A673 (cell line): ENCODE results near the gene CHST15. TPM values are rescaled to one million over a fixed set of nuclear protein-coding genes. Genes with fewer than 3 reads are reported as not detected.

Source experiments
- BruUV-seq: library from RNA; stranded (reverse); fragments of 400-500 nt; replicated peaks from 2 replicates; lab custom pipeline; 2021; lab: Mats Ljungman, UMichigan
- CTCF ChIA-PET: fragments of 300-600 bp; sonication (Branson Sonifier 250); formaldehyde crosslinking; loops from one replicate; lab custom pipeline; 2022; ENCODE audit warnings: antibody characterized with exemption; lab: Charles Lee
- POLR2A ChIA-PET: fragments of 300-600 bp; sonication (Branson Sonifier 250); formaldehyde crosslinking; loops from one replicate; lab custom pipeline; 2022; ENCODE audit warnings: antibody characterized with exemption; ENCODE audit not compliant: low non-redundant PET; lab: Charles Lee
- DNase-seq: peaks from one replicate; pipeline ENCODE4 v3.0.0-alpha.2; 2015; ENCODE audit warnings: low spot score
- H3K27ac ChIP-seq: fragments of 200-600 bp; sonication (generic); 2 replicates; pipeline ENCODE4 v1.5.1; 2016; ENCODE audit warnings: mixed run types, low read depth, mild to moderate bottlenecking, mixed read lengths, antibody characterized with exemption, low read length; ENCODE audit not compliant: poor library complexity, severe bottlenecking
- H3K27me3 ChIP-seq: fragments of 200-600 bp; sonication (generic); replicated peaks from 2 replicates; pipeline ENCODE4 v1.6.1; 2017; ENCODE audit warnings: mixed run types, low read depth, mild to moderate bottlenecking, mixed read lengths, antibody characterized with exemption, low read length; ENCODE audit not compliant: insufficient read depth, poor library complexity
- H3K36me3 ChIP-seq: fragments of 200-600 bp; sonication (generic); 2 replicates; pipeline ENCODE4 v1.6.1; 2016; ENCODE audit warnings: mixed run types, mild to moderate bottlenecking, mixed read lengths, antibody characterized with exemption, low read length; ENCODE audit not compliant: insufficient read depth, poor library complexity, severe bottlenecking
- H3K4me1 ChIP-seq: fragments of 200-600 bp; sonication (generic); 2 replicates; pipeline ENCODE4 v1.6.1; 2017; ENCODE audit warnings: mixed run types, mild to moderate bottlenecking, mixed read lengths, antibody characterized with exemption, low read length; ENCODE audit not compliant: insufficient read depth, poor library complexity, severe bottlenecking
- H3K4me3 ChIP-seq: fragments of 200-600 bp; sonication (generic); 2 replicates; pipeline ENCODE4 v1.5.1; 2016; ENCODE audit warnings: low read depth, mixed run types, mild to moderate bottlenecking, mixed read lengths, low read length; ENCODE audit not compliant: poor library complexity, severe bottlenecking
- H3K9me3 ChIP-seq: fragments of 200-600 bp; sonication (generic); 2 replicates; pipeline ENCODE4 v1.6.1; 2016; ENCODE audit warnings: mixed run types, low read depth, mild to moderate bottlenecking, mixed read lengths, antibody characterized with exemption, low read length; ENCODE audit not compliant: poor library complexity, severe bottlenecking
- EZH2 ChIP-seq: fragments of 200-600 bp; sonication (generic); IDR thresholded peaks from 2 replicates; pipeline ENCODE4 v1.6.1; 2017; ENCODE audit warnings: borderline replicate concordance, low read depth, mild to moderate bottlenecking, mixed read lengths, antibody characterized with exemption, low read length; ENCODE audit not compliant: poor library complexity, severe bottlenecking
- intact Hi-C: fragments of 100-400 bp; cut with micrococcal nuclease; formaldehyde crosslinking; loops from one replicate; pipeline ENCODE4 v1.10.0; 2022; ENCODE audit not compliant: unreplicated experiment
- total RNA-seq: library from RNA; stranded (reverse); gene quantifications from 2 replicates; pipeline ENCODE4 v1.2.3, GENCODE V29; 2021
- TF ChIP-seq, protein P1 (sequence below): fragments of 300-800, 200-600 bp; sonication (generic); conservative IDR thresholded peaks from 2 replicates; pipeline ENCODE4 v1.5.1; 2017; ENCODE audit warnings: low read depth, mild to moderate bottlenecking, antibody characterized with exemption, low read length, moderate library complexity, mixed read lengths

Gene CHST15
- total RNA-seq, 1 experiment from 2014 or later: 1.7 TPM

GRCh38 chr10:124047427-124048152 is 45.8 kb downstream of the CHST15 start:
- no TSS peak for BruUV-seq

GRCh38 chr10:124045801-124046355 is 47.5 kb downstream of the CHST15 start:
- TF ChIP-seq, protein P1, sequence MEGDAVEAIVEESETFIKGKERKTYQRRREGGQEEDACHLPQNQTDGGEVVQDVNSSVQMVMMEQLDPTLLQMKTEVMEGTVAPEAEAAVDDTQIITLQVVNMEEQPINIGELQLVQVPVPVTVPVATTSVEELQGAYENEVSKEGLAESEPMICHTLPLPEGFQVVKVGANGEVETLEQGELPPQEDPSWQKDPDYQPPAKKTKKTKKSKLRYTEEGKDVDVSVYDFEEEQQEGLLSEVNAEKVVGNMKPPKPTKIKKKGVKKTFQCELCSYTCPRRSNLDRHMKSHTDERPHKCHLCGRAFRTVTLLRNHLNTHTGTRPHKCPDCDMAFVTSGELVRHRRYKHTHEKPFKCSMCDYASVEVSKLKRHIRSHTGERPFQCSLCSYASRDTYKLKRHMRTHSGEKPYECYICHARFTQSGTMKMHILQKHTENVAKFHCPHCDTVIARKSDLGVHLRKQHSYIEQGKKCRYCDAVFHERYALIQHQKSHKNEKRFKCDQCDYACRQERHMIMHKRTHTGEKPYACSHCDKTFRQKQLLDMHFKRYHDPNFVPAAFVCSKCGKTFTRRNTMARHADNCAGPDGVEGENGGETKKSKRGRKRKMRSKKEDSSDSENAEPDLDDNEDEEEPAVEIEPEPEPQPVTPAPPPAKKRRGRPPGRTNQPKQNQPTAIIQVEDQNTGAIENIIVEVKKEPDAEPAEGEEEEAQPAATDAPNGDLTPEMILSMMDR: no peak
- Histone ChIP-seq H3K4me1 (no peaks in the 10 kb centered on the region), H3K36me3 (no peaks in the 10 kb centered on the region), H3K4me3 (no peak overlapping the region), H3K27me3 (no peaks in the 10 kb centered on the region), H3K9me3 (no peaks in the 10 kb centered on the region), H3K27ac (no peak overlapping the region)
- intact Hi-C loops: no loop called here
- ChIA-PET POLR2A (no interaction called here), CTCF (no interaction called here)
- BruUV-seq: no TSS peak
- no peak for DNase-seq

More at GRCh38 chr10:124047427-124048152, 45.8 kb downstream of the CHST15 start:
- TF ChIP-seq, protein P1: no peak
- TF ChIP-seq EZH2: no peak
- no peak overlapping the region for H3K27ac ChIP-seq
- H3K4me1 ChIP-seq: no peaks in the 10 kb centered on the region
- CTCF ChIA-PET: no interaction called here
- no peak for DNase-seq
- H3K4me3 ChIP-seq: no peak overlapping the region
- no peaks in the 10 kb centered on the region for H3K27me3 ChIP-seq
- H3K36me3 ChIP-seq: no peaks in the 10 kb centered on the region
- intact Hi-C loops: no loop called here
- H3K9me3 ChIP-seq: no peaks in the 10 kb centered on the region
- POLR2A ChIA-PET: no interaction called here

- CTCF ChIA-PET: no interaction called here
- H3K4me1 ChIP-seq: no peaks in the 10 kb centered on the region
- no TSS peak for BruUV-seq
- POLR2A ChIA-PET: no interaction called here
- no peaks in the 10 kb centered on the region for H3K36me3 ChIP-seq
- H3K27me3 ChIP-seq: no peaks in the 10 kb centered on the region
- no peak for DNase-seq
- no peak overlapping the region for H3K4me3 ChIP-seq
- intact Hi-C loops: no loop called here
- no peak overlapping the region for H3K27ac ChIP-seq
- TF ChIP-seq, protein P1: no peak
- H3K9me3 ChIP-seq: no peaks in the 10 kb centered on the region
Measured at GRCh38 chr10:124045276-124045675, 48.1 kb downstream of the CHST15 start.
